Effector CD4-positive, alpha-beta T cell (primary cell): ENCODE data around the gene MPST.
"Not testable (repeated sequence)": the region's sequence is repeated elsewhere in the genome, so short reads cannot be mapped to it uniquely, and the experiment has no call there.

Experiments
- DNase-seq: peaks from one replicate; pipeline ENCODE4 v3.0.0-alpha.2; 2020
- total RNA-seq: gene quantifications from one replicate; lab custom pipeline; 2026; lab: John Stamatoyannopoulos, UW

Gene MPST
- 3.4 reads per million, percentile 13 among the genes with 10 or more reads in this experiment for total RNA-seq

DNA sequence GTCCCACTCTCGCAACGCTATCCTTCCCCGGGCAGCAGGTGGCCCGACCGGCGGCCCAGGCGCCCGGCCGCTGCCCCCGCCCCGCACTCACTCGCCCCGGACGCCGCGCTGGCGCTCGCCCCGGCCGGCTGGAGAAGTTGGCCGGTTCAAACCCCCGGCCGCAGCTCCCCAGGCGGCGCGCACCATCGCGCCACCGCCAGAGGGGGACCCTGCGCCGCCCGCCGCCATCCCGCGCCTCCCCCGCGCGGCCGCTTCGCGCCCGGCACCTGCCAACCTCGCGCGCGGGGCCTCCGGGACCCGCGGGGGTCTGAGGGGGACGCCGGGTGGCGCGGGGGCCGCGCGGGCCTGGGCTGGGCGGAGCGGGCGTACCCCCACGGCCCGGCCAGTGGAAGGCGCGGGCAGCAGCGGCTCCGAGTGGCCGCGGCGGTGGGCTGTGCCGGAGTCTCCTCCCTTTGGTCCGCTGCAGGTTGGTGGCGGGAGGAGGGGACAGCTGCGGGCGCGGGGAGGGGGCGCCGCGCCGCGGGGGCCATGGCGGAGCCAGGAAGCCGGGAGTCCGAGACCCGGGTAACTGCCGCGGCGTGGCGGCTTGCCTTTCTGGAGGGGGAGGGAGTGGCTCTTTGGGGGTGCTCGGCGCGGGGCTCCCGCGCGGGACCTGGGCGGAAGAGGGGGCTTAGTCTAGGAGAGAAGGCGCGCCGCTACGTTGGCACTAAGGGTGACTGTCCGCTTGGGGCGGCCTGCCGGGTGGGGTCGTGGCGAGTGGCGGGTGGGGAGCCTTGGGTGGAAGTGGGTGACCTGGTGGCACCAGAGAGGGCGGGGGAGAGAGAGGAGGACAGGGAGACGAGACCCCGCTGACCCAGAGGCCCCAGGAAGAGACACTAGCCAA lies at the start of gene MPST, which contains the start of gene TST:
Gene MPST, plus strand, starts transcription at position 434 of the 883 bp plus-strand sequence. Its CDS starts 95 bp downstream, at position 529.
Gene TST, minus strand, starts transcription at position 139 of the 883 bp plus-strand sequence. CDS start 715 bp downstream, outside the sequence.
- no peak for DNase-seq

DNA sequence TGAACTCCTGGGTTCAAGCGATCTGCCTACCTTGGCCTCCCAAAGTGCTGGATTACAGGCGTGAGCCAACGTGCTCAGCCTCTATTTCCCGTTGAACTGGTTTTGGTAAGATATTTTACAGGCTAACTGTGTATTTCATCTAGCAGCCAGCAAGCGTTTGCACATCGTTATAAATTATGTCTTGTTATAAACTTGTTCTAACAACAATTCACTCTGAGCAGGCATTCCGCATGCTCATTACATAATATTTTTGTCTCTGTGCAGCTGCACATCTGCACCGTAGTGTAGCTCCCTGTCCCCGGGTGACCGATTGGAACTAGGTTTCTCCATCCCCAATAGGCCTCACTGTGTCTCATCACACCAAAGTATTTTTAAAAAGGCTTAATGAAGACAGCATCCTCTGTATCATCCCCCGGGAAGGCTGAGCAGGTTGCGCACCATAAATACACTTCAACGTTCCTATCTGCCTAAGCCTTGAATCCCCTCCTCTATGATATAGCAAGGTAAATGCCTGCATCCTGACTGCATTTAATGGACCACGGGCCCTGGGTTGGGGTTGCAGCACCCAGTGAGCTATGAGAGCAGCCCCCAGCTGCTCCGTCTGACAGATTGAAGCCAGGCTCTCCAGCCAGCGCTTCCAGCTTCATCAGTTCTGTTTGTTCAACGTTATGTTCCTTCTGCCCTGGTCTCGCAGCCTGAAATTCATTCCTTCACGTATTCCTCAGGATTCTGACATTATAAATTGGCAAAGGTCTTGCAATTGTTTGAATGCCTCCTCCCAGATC lies 48.0 kb upstream of the MPST start:
- DNase-seq = no peak

DNA sequence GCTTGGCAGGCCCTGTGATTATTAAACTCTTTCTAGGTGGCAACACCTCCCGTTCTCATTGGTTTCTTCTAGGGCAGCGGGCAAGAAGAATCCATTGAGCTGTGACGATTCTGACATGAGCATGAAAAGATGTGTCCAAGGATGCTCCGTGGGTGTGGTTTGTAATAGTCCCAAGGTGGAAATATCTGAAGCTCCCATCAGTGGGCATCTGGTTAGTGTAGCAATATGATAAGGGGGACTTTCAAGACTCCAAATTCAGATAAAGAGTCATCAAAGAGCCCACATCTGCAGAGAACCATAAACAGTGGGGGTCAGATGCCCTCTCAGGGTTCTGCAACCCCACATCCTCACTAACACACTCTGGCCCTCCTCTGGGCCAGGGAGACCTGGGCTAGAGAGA lies 42.9 kb upstream of the MPST start:
- no peak for DNase-seq

DNA sequence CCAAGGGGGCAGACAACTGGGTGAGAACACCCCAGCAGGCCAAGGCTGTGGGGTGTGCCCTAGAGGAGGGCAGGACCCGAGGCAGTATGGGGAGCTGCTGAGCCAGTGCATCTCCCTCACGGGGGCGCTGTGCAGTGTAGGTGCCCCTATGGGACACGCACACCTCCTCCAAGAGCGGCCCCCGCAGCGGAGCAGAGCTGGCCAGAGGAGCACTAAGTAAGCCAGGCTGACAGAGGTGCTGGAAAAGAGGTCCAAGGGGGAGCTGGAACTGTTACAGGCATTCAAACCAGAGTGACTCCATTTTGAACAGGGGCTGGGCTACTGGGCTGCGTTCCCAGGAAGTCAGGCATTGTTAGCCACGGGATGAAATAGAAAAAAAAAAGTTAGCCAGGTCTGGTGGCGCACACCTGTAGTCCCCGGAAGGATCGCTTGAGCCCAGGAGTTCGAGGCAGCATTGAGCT lies 42.1 kb upstream of the MPST start:
- peak; percentile 70 for DNase-seq

DNA sequence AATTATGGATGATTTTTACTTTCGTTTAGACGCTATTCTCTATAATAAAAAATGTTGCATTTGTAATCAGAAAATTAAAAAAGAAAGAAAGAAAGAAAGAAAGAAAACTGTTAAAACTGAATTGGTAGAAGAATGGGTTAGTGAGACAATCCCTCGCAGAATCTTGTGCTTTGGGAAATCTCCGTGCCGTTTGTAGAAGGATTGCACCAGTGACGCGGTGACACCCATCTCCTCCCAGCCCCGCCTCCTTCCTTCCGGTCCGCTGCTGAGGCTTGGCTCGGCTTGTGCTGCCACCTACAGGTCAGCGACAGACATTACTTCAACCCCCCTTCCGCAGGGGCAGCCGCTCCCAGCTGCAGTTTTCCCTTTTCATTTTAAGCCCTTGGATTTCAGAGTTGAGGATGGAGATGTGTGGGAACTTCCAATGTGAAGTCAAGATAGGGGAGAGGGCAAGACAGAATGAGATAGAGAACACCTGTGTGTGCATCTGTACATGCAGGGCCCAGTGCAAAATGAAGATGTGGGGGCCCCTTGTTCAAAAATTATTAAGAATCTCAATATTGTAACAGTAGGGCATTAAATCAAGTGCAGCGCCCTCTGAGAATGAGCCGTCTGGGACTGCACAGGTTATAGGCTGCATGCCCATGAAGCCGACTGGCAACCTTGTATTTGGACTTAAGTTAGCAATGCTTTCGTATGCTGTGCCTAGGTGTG lies 41.4 kb upstream of the MPST start:
- DNase-seq = peak; percentile 89

DNA sequence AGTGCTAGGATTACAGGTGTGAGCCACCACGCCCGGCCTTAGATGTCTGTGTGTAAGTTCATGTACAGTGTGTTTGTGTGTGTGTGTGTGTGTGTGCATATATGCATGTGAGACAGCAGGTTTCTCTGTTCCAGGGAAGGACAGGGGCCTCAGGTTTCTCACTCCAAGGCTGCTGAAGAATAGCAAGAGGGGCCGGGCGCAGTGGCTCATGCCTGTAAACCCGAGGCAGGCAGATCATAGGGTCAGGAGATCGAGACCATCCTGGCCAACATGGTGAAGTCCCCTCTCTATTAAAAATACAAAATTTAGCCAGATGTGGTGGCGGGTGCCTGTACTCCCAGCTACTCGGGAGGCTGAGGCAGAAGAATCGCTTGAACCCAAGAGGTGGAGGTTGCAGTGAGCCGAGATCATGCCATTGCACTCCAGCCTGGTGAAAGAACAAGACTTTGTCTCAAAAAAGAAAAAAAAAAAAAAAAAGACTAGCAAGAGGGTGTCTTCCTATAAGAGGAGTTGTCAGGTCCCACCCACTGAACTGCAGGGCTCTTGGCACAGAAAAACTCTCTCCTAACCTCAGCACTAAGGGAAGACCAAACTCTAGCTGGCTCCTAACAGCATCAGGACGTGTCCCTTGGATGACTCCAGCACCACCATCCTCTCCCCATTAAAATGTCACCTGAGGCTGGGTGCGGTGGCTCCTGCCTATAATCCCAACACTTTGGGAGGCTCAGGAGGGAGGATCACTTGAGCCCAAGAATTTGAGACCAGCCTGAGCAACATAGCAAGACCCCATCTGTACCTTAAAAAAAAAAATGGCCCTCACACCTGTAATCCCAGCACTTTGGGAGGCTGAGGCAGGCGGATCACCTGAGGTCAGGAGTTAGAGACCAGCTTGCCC lies 40.3 kb upstream of the MPST start:
- DNase-seq = no peak

DNA sequence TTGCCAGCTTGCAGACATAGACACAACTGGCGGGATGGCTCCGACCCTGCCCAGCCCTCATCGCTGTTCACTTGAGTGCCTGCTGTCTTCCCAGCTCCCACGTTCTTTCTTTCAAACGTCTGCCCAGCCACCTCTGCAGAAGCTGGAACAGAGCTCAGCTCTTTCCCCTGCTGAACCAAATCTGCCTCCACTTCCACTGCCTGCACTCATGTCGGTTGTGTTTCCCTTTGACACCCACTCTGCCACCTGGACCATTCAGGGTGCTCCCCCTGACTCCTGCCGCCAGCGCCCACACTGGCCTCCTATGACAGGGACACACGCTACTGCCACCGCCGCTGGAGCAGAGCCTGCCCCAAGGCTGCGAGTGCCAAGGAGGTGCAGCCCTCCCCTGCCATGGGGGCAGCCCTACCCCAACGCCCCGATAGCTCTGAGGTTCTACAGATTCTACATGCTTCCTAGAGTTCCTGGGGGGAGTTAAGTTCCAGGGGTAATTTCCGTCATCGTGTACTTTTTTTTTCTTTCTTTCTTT lies 38.2 kb upstream of the MPST start:
- no peak for DNase-seq

DNA sequence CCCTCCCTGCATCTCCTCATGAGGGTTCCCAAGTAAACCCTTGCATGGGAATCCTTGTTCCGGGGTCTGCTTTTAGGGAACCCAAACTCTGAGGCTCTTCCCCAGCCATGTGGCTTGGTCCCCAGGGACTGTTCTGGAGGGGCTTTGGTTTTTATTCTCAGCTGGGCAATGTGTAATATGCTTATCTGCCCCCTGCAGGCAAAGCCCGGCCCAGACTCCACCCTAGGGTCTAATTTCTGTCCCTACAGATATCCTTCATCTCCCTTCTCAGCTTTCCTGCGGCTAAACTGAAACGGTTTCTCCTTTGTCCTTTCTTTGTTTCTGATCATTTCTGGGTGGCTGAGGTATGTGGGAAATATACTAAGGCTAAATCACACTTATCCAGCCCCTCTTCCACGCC lies 37.4 kb upstream of the MPST start:
- no peak for DNase-seq

DNA sequence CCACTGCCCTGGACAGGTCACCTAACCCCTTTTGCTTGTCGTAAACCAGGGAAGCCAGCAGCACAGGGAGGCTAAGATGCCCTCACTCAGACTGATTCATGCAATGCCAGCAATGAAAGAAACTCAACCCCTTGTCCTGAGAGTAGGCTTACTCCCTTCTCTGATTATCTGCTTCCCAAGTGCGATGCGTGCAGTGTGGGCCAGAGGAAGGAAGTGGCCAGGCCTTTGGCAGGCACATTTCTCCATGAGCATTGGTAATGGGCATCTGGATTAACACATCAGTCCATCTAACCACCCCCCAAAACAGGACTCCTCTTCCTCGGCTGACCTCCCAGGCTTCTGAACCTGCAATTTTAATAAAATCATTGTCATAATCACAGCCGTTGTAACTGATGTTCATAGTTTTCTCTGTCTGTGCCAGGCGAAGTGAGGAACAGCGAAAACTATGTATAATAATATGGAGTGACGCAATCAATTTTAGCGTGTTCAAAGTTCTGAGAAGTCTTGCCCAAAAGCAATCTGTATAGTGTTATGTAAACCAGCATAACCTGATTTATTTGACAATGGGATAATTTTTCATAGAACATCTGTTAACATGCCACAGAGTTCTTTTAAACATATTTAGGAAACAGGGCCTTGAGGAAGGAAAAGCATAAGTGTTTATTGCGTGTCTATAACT lies 34.2 kb upstream of the MPST start:
- no peak for DNase-seq

DNA sequence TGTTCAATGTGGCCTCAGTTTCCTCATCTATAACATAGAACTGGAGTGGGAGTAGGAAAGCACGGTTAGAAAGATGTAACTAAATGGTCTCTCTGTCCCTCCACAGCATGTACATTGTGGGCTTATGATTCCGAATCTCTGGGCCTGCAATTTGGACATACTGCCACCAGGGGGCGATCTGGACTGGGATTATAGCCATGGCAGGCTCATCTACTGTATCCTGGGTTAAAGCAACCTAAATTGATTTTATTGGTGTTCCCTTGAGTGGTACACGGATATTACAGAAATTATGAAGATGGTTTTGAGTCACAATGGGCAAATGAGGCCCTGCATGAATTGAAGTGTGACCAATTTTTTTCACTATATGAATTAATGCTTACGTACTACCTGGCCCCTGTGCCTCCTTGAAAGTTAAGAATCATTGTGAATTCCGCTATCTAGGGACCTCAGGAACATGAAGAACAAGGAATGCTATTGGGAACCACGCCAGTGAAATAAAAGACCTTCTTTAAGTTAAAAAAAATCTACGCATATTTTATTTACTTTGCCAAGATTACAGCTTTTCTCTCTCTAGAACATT lies 33.2 kb upstream of the MPST start:
- no peak for DNase-seq

DNA sequence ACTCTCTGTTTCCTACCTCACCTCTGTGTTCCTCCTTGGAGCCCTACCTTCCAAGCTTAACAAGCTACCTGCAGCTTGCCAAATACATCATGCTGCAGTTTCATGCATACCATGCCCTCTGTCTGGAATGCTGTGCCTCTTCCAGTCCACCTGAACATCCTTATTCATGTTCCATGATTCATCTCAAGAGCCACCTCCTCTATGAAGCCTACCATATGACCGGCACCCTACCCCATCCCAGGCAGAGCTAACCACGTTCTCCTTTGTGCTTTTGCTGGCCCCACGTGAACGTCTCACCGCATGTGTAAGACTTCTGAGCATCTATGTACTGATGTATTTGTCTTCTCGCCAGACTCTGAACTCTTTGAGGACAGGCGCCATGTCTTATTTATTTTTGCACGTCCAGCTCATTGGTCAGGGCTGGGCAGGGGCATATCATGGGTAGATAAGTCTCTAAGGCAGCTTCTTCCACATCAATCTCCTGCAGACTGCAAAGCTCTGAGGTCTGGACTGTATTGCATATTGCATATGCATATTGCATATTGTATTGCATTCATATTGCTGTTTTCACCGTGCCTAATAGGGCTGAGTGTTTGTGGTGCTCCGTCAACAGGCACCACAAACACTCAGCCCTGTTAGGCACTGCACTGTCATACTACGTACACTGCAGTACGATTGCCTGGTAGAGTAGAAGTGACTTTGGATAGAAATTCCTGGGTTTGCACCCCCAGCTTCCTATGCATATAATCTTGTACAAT lies 31.3 kb upstream of the MPST start:
- no peak for DNase-seq

DNA sequence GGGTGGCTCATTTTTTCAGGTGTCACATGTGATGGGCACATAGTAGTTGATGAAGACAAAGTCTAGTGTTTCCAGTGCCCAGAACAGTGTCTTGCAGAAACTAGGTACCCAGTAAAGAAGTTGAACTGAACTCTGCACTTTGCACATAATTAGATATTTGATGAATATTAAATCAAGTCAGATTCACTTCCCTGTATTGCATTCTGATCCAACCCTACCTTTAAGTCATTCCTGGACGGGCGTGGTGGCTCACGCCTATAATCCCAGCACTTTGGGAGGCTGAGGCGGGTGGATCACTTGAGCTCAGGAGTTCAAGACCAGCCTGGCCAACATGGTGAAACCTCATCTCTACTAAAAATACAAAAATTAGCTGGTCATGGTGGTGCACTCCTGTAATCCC lies 30.5 kb upstream of the MPST start:
- not testable (repeated sequence) for DNase-seq

DNA sequence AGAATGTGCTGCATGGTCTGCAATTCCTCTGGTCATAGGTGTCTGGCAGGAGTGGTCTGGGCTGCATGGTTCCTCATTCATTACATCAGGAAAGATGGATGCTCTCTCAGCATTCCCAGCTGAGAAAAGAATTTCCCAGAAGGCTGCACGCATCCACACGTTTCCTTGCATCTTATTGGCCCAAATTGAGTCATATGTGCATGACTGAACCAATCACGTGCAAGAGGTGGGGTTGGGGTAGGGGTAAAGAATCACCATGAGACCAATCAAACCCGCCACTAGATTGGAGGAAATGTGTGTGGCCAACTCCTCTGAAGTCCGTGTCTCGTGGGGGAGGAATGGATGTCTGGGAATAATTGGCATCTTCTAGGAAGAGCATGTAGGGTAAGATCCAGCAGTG lies 29.1 kb upstream of the MPST start:
- DNase-seq = no peak

DNA sequence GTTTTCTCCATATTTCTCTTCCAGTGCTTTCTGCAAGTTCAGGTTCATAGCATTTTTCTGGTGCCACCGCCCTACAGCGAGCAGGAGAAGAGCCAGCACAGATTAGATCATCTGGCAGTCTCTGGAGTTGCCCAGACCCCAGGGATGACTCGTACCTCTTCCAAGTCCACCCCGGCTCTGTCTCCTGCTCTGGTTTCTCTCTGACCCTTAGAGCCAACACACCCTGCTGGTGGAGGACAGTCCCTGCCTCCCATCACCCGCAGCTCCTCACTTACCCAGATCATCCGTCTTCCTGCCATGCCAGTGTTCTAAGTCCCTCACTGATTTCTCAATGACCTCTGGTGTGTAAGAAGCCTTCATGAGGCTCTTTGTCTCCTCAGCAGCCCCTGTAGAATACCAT lies 28.3 kb upstream of the MPST start:
- DNase-seq = no peak

DNA sequence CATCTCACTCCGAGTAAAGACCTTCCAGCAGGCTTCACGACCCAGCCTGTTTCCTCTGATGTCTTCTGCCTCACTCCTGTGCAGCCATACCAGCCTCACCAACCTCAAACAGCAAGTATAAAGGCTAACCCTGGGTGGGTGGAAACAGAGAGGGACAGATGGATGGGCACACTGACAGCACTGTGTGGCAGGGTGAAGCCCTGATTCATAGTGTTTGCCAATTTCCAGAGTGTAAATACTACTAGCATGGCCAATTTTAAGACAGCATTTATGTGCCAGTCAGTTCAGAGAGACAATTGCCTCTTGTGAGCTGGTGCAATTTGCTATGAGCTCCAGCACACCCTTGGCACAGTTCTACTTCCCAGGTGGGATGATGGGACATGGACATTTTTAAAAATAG lies 21.8 kb upstream of the MPST start:
- no peak for DNase-seq

DNA sequence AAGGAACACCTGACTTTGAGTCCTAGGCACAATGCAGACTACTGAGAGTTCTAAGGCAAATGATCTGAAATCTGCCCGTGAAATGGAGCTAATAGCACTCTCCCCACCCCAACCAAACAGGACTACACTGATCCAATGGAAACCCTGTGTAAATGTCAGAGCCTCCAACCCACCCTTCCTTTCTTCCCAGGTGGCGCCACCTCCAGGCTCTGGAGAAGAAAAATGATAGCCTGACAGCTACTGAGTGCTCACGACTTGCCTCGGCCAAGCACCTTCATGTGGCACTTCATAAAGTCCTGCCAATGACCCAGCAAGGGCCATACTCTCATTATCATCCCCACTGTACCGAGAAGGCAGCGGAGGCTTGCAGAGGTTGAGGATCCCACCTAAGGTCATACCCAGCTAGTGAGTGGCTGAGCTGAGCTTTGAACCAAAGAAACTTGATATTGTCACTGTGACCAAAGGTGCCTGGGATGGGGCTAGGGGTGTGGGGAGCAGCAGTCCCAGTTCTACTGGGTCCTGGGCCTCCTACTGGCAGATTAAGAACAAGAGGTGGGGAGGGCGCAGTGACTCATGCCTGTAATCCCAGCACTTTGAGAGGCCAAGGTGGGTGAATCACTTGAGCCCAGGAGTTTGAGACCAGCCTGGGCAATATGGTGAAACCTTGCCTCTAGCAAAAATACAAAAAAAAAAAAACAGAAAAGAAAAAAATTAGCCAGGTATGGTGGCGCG lies 20.8 kb upstream of the MPST start:
- DNase-seq = no peak

DNA sequence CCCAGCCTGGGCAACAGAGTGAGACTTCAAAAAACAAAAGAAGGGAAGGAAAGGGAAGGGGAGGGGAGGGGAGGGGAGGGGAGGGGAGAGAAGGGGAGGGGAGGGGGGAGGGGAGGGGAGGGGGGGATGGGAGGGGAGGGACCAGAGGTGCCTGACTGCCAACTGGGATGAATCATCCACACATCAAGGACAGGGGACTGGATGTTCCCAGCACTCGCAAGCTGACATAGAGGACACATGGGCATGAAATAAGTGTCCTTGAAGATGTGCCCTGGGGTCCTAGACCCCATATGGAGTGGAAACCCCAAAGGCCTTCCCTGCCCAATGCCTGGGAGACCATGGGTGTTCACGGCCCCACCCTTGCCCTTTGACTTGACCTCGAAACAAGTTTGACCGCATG lies 20.1 kb upstream of the MPST start:
- no peak for DNase-seq

DNA sequence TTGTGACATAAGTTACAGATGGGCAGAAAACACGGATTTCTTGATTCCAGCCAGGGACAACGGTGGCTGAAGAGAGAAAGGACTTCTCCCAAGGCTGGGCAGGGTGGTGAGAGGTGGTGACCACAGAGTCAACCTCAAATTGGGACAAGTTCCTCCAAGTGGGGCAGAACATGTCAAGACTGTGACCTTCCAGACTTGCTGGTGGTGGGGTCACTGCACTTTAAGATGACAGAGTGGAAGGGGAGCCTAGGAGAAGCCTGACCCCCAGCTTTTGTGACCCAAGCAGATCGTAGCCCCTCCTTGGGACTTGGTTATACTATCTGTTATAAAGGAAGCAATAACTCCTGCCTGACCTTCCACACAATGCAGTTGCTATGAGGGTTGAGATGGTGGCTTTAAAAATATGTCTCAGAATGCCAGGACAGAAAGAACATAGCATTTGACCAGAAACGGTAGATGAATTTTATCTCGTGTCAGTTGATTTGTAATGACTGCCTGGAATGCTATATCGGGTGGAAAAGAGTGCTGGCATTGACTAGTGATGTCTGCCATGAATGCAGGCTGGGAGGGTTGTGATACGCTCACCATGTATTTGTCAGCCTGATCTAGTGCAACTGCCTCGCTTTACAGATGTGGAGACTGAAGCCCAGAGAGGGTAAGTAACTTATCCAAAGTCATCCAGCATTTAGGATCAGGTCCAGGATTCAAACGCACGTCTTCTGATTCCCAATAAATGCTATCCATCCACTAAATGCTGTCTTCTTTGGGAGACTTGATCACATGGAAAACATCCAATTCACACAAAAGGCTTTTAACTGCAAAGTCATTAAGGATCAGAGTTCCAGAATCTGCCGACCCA lies 18.6 kb upstream of the MPST start:
- no peak for DNase-seq
